ENCODE data around the gene SPAG8.

Gene SPAG8

GRCh38 chr9:35831040-35831439 lies 19.0 kb upstream of the SPAG8 start:
- H3K4me1 ChIP-seq (ENCODE audit: insufficient read depth, low read length) = peaks cover 22% of the 10 kb centered on the region
- H3K27me3 ChIP-seq (ENCODE audit: insufficient read depth, low read length) = no peaks in the 10 kb centered on the region
- peaks cover 15% of the 10 kb centered on the region for H3K36me3 ChIP-seq (ENCODE audit: insufficient read depth, low read length)
- no peak overlapping the region for H3K4me3 ChIP-seq (ENCODE audit: low read length)
- H2AFZ ChIP-seq (ENCODE audit: low read depth, low read length) = no peak overlapping the region
- no peaks in the 10 kb centered on the region for H3K9me3 ChIP-seq (ENCODE audit: low read length)

GRCh38 chr9:35829764-35830096 lies 17.7 kb upstream of the SPAG8 start:
- Histone ChIP-seq H3K4me1 (ENCODE audit: insufficient read depth, low read length) (peaks cover 23% of the 10 kb centered on the region), H2AFZ (ENCODE audit: low read depth, low read length) (no peak overlapping the region), H3K4me3 (ENCODE audit: low read length) (peak overlapping the region; percentile 66), H3K36me3 (ENCODE audit: insufficient read depth, low read length) (peaks cover 5% of the 10 kb centered on the region), H3K27me3 (ENCODE audit: insufficient read depth, low read length) (no peaks in the 10 kb centered on the region), H3K9me3 (ENCODE audit: low read length) (no peaks in the 10 kb centered on the region)

- H3K4me1 ChIP-seq (ENCODE audit: insufficient read depth, low read length) = peaks cover 23% of the 10 kb centered on the region
- no peaks in the 10 kb centered on the region for H3K36me3 ChIP-seq (ENCODE audit: insufficient read depth, low read length)
- H2AFZ ChIP-seq (ENCODE audit: low read depth, low read length) = peak within 1 kb of the TSS; percentile 74
- H3K9me3 ChIP-seq (ENCODE audit: low read length) = no peaks in the 10 kb centered on the region
- peak within 1 kb of the TSS; percentile 66 for H3K4me3 ChIP-seq (ENCODE audit: low read length)
- H3K27me3 ChIP-seq (ENCODE audit: insufficient read depth, low read length) = no peaks in the 10 kb centered on the region
These were observed 17.2 kb upstream of the SPAG8 start, which contains the start of gene TMEM8B for GRCh38 chr9:35829084-35829763. TMEM8B (plus strand) TSS chr9:35829228; CDS start chr9:35829448, 220 bp downstream.

- Histone ChIP-seq H3K36me3 (ENCODE audit: insufficient read depth, low read length) (no peaks in the 10 kb centered on the region), H3K9me3 (ENCODE audit: low read length) (no peaks in the 10 kb centered on the region)
These were observed 16.6 kb upstream of the SPAG8 start, which contains the start of gene FAM221B for GRCh38 chr9:35828716-35829083. FAM221B (minus strand) TSS chr9:35828732; CDS start chr9:35826161, 2,571 bp downstream.

GRCh38 chr9:35827486-35827885 lies 15.4 kb upstream of the SPAG8 start:
- Histone ChIP-seq H3K4me1 (ENCODE audit: insufficient read depth, low read length) (peaks cover 23% of the 10 kb centered on the region), H3K4me3 (ENCODE audit: low read length) (no peak overlapping the region), H3K36me3 (ENCODE audit: insufficient read depth, low read length) (no peaks in the 10 kb centered on the region), H3K9me3 (ENCODE audit: low read length) (no peaks in the 10 kb centered on the region), H3K27me3 (ENCODE audit: insufficient read depth, low read length) (no peaks in the 10 kb centered on the region), H2AFZ (ENCODE audit: low read depth, low read length) (no peak overlapping the region)

More at GRCh38 chr9:35828716-35829083, 16.6 kb upstream of the SPAG8 start, which contains the start of gene FAM221B:
- H3K4me1 ChIP-seq (ENCODE audit: insufficient read depth, low read length) = peaks cover 23% of the 10 kb centered on the region
- H3K27me3 ChIP-seq (ENCODE audit: insufficient read depth, low read length) = no peaks in the 10 kb centered on the region
- H2AFZ ChIP-seq (ENCODE audit: low read depth, low read length) = peak within 1 kb of the TSS; percentile 74
- peak within 1 kb of the TSS; percentile 66 for H3K4me3 ChIP-seq (ENCODE audit: low read length)

GRCh38 chr9:35826071-35826701 lies 14.1 kb upstream of the SPAG8 start:
- peaks cover 23% of the 10 kb centered on the region for H3K4me1 ChIP-seq (ENCODE audit: insufficient read depth, low read length)
- no peaks in the 10 kb centered on the region for H3K36me3 ChIP-seq (ENCODE audit: insufficient read depth, low read length)
- H2AFZ ChIP-seq (ENCODE audit: low read depth, low read length) = no peak overlapping the region
- H3K27me3 ChIP-seq (ENCODE audit: insufficient read depth, low read length) = no peaks in the 10 kb centered on the region
- no peaks in the 10 kb centered on the region for H3K9me3 ChIP-seq (ENCODE audit: low read length)
- H3K4me3 ChIP-seq (ENCODE audit: low read length) = no peak overlapping the region

- no peak overlapping the region for H2AFZ ChIP-seq (ENCODE audit: low read depth, low read length)
- H3K9me3 ChIP-seq (ENCODE audit: low read length) = no peaks in the 10 kb centered on the region
- H3K27me3 ChIP-seq (ENCODE audit: insufficient read depth, low read length) = no peaks in the 10 kb centered on the region
- no peaks in the 10 kb centered on the region for H3K36me3 ChIP-seq (ENCODE audit: insufficient read depth, low read length)
- H3K4me1 ChIP-seq (ENCODE audit: insufficient read depth, low read length) = peaks cover 5% of the 10 kb centered on the region
- no peak overlapping the region for H3K4me3 ChIP-seq (ENCODE audit: low read length)
These were observed 10.9 kb upstream of the SPAG8 start for GRCh38 chr9:35822926-35823325.

GRCh38 chr9:35820076-35820475 lies 8.0 kb upstream of the SPAG8 start:
- Histone ChIP-seq H3K9me3 (ENCODE audit: low read length) (no peaks in the 10 kb centered on the region), H3K27me3 (ENCODE audit: insufficient read depth, low read length) (no peaks in the 10 kb centered on the region), H3K36me3 (ENCODE audit: insufficient read depth, low read length) (no peaks in the 10 kb centered on the region), H3K4me3 (ENCODE audit: low read length) (no peak overlapping the region), H3K4me1 (ENCODE audit: insufficient read depth, low read length) (no peaks in the 10 kb centered on the region), H2AFZ (ENCODE audit: low read depth, low read length) (no peak overlapping the region)

- no peaks in the 10 kb centered on the region for H3K36me3 ChIP-seq (ENCODE audit: insufficient read depth, low read length)
These were observed 6.3 kb upstream of the SPAG8 start for GRCh38 chr9:35818341-35818740.

GRCh38 chr9:35816708-35817107 lies 4.6 kb upstream of the SPAG8 start:
- no peak overlapping the region for H2AFZ ChIP-seq (ENCODE audit: low read depth, low read length)
- no peaks in the 10 kb centered on the region for H3K9me3 ChIP-seq (ENCODE audit: low read length)

More at GRCh38 chr9:35818341-35818740, 6.3 kb upstream of the SPAG8 start:
- peaks cover 11% of the 10 kb centered on the region for H3K4me1 ChIP-seq (ENCODE audit: insufficient read depth, low read length)
- H3K27me3 ChIP-seq (ENCODE audit: insufficient read depth, low read length) = no peaks in the 10 kb centered on the region
- no peak overlapping the region for H2AFZ ChIP-seq (ENCODE audit: low read depth, low read length)
- H3K9me3 ChIP-seq (ENCODE audit: low read length) = no peaks in the 10 kb centered on the region
- H3K4me3 ChIP-seq (ENCODE audit: low read length) = no peak overlapping the region

GRCh38 chr9:35814841-35815543 lies 2.9 kb upstream of the SPAG8 start, which contains the start of gene HINT2:
HINT2 (minus strand) TSS chr9:35815042; CDS start chr9:35814979, 63 bp downstream.
- H3K4me1 ChIP-seq (ENCODE audit: insufficient read depth, low read length) = peaks cover 18% of the 10 kb centered on the region

More at GRCh38 chr9:35816708-35817107, 4.6 kb upstream of the SPAG8 start:
- no peaks in the 10 kb centered on the region for H3K27me3 ChIP-seq (ENCODE audit: insufficient read depth, low read length)
- H3K4me1 ChIP-seq (ENCODE audit: insufficient read depth, low read length) = peaks cover 16% of the 10 kb centered on the region
- H3K36me3 ChIP-seq (ENCODE audit: insufficient read depth, low read length) = no peaks in the 10 kb centered on the region
- H3K4me3 ChIP-seq (ENCODE audit: low read length) = no peak overlapping the region

GRCh38 chr9:35814106-35814840 lies 2.2 kb upstream of the SPAG8 start:
- Histone ChIP-seq H3K4me3 (ENCODE audit: low read length) (peak overlapping the region; percentile 72), H3K4me1 (ENCODE audit: insufficient read depth, low read length) (peaks cover 18% of the 10 kb centered on the region), H3K9me3 (ENCODE audit: low read length) (no peaks in the 10 kb centered on the region), H3K27me3 (ENCODE audit: insufficient read depth, low read length) (no peaks in the 10 kb centered on the region), H3K36me3 (ENCODE audit: insufficient read depth, low read length) (no peaks in the 10 kb centered on the region), H2AFZ (ENCODE audit: low read depth, low read length) (peak overlapping the region; percentile 94)

More at GRCh38 chr9:35814841-35815543, 2.9 kb upstream of the SPAG8 start, which contains the start of gene HINT2:
- Histone ChIP-seq H3K36me3 (ENCODE audit: insufficient read depth, low read length) (no peaks in the 10 kb centered on the region), H3K4me3 (ENCODE audit: low read length) (peak within 1 kb of the TSS; percentile 72), H3K9me3 (ENCODE audit: low read length) (no peaks in the 10 kb centered on the region), H2AFZ (ENCODE audit: low read depth, low read length) (peak within 1 kb of the TSS; percentile 94), H3K27me3 (ENCODE audit: insufficient read depth, low read length) (no peaks in the 10 kb centered on the region)
